ENCODE results near the gene RUNX3. TPM values are rescaled to one million over a fixed set of nuclear protein-coding genes. Genes with fewer than 3 reads are reported as not detected.

RUNX3 gene
- total and polyA plus RNA-seq, 4 experiments from 2014 or later = 12.5 to 112 (median 78.0) TPM

DNA sequence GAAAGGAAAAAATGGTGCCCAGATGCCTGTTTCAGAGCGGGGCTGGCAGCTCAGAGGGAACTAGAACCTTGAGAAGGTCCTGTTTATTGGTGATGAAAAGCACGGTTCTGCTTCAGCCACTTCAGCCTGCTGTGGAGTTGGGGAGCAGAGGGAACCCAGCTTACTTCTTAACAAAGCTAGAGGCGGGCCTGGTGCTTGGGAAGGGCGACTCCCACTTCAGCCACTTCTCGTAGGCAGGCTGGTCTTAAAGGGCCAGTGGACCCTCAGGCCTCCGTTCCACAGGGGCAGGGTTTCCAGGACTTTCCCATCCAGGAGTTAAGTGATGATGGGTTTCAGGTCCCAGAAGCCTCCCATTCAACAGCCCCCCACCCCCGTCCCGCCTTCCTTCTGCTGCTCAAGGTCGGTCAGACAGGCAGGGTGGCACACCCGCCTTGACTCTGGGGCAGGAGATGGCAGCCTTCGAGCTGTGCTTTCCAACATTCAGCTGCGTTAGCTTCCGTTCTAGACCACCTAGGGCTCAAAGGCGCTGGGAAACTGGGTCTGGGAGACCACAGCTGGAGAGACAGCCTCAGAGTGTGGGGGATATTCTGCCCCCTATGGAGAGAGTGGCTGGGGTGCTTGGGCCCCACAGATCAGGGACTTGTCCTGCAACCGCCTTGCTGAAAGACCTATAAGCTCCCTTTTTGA, 3.4 kb downstream of the RUNX3 start:
- peak in 2 of 5 donors; percentile 38 to 52 for DNase-seq
- POLR2A ChIA-PET (ENCODE audit: partially characterized antibody) = interaction anchor here (0.7 to 14.0 kb wide), 13 partner anchors 11 to 173 kb away, joined by 3 to 335 read pairs (median 32); no protein-coding TSS in a partner anchor
- Histone ChIP-seq H3K4me3 (ENCODE audit: low read length in 2 of 2) (peak overlapping the region; percentile 74 to 81), H3K27me3 (ENCODE audit: insufficient read depth, low read length) (no peaks in the 10 kb centered on the region), H3K4me1 (ENCODE audit: insufficient read depth, low read length) (peaks cover 80% of the 10 kb centered on the region), H3K9me3 (ENCODE audit: control insufficient read depth in 1 of 2, low read length in 2 of 2) (no peaks in the 10 kb centered on the region), H3K36me3 (ENCODE audit: insufficient read depth, low read length) (peaks cover 22% of the 10 kb centered on the region), H3K27ac (ENCODE audit: low read depth, low read length) (peak overlapping the region; percentile 98)
- CTCF ChIA-PET (ENCODE audit: partially characterized antibody) = interaction anchor here (1.2 to 15.6 kb wide), 8 partner anchors 13 to 174 kb away, joined by 3 to 296 read pairs (median 16); no protein-coding TSS in a partner anchor
- peaks cover 35 to 88% (median 60%) of the 10 kb centered on the region in 4 donors for H3K4me1 Mint-ChIP-seq
- no peaks in the 10 kb centered on the region for H3K27me3 Mint-ChIP-seq
- H3K9me3 Mint-ChIP-seq = no peaks in the 10 kb centered on the region
- peak overlapping the region; percentile 87 to 98 (median 97) for H3K4me3 Mint-ChIP-seq
- intact Hi-C loops (cut with micrococcal nuclease) = loop anchor here (10.0 kb wide), 1 partner anchor 422 kb away; the partner anchor contains the start of gene RCAN3
- H3K27ac Mint-ChIP-seq = peak overlapping the region; percentile 99 to 100 (median 100)
- H3K36me3 Mint-ChIP-seq = peaks cover 41 to 65% of the 10 kb centered on the region in 2 donors

DNA sequence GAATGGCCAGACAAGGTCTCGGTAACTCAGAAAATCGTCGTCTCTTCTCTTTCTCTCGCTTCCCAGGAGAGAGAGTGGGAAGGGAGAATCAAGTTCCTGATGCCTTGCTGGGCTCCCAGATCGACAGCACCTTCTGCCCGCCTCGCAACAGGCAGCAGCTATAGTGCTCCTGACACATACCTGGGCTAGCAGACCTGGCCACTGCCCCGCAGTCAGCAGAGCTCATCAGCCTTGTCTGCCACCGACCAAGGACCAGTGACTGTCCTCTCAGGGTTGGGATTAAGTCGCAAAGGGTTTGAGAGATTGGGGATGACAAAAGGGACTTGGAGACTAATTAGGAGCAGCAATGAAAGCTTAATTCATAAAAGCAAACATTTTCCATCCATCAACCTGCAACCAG, 4.1 kb downstream of the RUNX3 start:
- H3K4me1 ChIP-seq (ENCODE audit: insufficient read depth, low read length) = peaks cover 80% of the 10 kb centered on the region
- peaks cover 27% of the 10 kb centered on the region for H3K36me3 ChIP-seq (ENCODE audit: insufficient read depth, low read length)
- H3K4me3 Mint-ChIP-seq = peak overlapping the region; percentile 87 to 98 (median 97)
- peak overlapping the region; percentile 98 for H3K27ac ChIP-seq (ENCODE audit: low read depth, low read length)
- H3K9me3 Mint-ChIP-seq = no peaks in the 10 kb centered on the region
- H3K4me1 Mint-ChIP-seq = peaks cover 35 to 88% (median 61%) of the 10 kb centered on the region in 4 donors
- intact Hi-C loops (cut with micrococcal nuclease) = loop anchor here (1.0 to 10.0 kb wide), 2 partner anchors 15 to 421 kb away; partner anchors contain the start of gene RCAN3
- peaks cover 45 to 70% of the 10 kb centered on the region in 2 donors for H3K36me3 Mint-ChIP-seq
- H3K4me3 ChIP-seq (ENCODE audit: low read length in 2 of 2) = peak overlapping the region; percentile 74 to 81
- ChIA-PET CTCF (ENCODE audit: partially characterized antibody) (interaction anchor here (1.2 to 15.6 kb wide), 9 partner anchors 13 to 175 kb away, joined by 3 to 296 read pairs (median 15); no protein-coding TSS in a partner anchor), POLR2A (ENCODE audit: partially characterized antibody) (interaction anchor here (0.7 to 14.0 kb wide), 13 partner anchors 11 to 322 kb away, joined by 3 to 335 read pairs (median 32); partner anchors contain the start of gene RSRP1)
- H3K9me3 ChIP-seq (ENCODE audit: control insufficient read depth in 1 of 2, low read length in 2 of 2) = no peaks in the 10 kb centered on the region
- peak overlapping the region; percentile 99 to 100 (median 100) for H3K27ac Mint-ChIP-seq
- peak in 1 of 5 donors; percentile 54 for DNase-seq
- no peaks in the 10 kb centered on the region for H3K27me3 ChIP-seq (ENCODE audit: insufficient read depth, low read length)
- no peaks in the 10 kb centered on the region for H3K27me3 Mint-ChIP-seq

DNA sequence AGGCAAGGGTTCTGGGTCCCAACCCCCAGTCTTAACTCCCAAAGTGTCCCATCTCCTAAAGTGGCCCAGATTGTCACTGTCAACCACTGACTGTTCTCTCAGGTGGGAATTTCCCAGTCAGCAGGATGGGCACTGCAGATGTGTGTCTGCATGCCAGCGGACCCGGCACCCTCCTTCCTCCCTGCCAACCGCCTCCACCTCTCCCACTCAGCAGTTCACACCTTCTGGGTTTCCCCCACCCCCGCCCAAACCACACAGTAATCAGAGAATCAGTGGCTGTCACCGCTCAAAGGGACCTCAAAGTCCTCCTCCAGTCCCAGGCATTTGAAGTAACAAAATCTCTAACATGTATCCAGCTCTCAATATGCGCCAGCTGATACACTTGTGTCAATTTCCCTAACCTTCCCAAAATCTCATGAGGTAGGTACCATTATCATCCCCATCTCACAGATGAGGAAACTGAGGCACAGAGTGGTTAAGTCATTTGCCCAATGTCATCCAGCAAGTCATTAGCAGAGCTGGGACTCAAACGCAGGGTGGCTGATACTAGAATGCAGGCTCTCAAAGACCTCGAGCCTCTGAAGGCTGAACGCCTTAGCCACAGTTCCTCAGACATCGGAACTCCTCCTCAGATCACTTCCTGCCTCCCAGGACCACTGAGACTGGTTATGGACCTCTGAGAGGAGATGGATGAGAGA, 4.8 kb downstream of the RUNX3 start:
- POLR2A ChIA-PET (ENCODE audit: partially characterized antibody) = interaction anchor here (0.6 to 14.0 kb wide), 13 partner anchors 10 to 322 kb away, joined by 3 to 335 read pairs (median 4); partner anchors contain the start of gene RSRP1
- Mint-ChIP-seq H3K4me3 (peak overlapping the region; percentile 87 to 98 (median 97)), H3K27ac (peak overlapping the region; percentile 99 to 100 (median 100)), H3K27me3 (no peaks in the 10 kb centered on the region), H3K36me3 (peaks cover 51 to 77% of the 10 kb centered on the region in 2 donors), H3K4me1 (peaks cover 40 to 89% (median 66%) of the 10 kb centered on the region in 4 donors), H3K9me3 (no peaks in the 10 kb centered on the region)
- H3K27ac ChIP-seq (ENCODE audit: low read depth, low read length) = peak overlapping the region; percentile 98
- peaks cover 34% of the 10 kb centered on the region for H3K36me3 ChIP-seq (ENCODE audit: insufficient read depth, low read length)
- H3K4me1 ChIP-seq (ENCODE audit: insufficient read depth, low read length) = peaks cover 81% of the 10 kb centered on the region
- intact Hi-C loops (cut with micrococcal nuclease) = loop anchor here (1.0 to 10.0 kb wide), 2 partner anchors 14 to 420 kb away; partner anchors contain the start of gene RCAN3
- H3K4me3 ChIP-seq (ENCODE audit: low read length in 2 of 2) = peak overlapping the region; percentile 74 to 81
- no peaks in the 10 kb centered on the region for H3K27me3 ChIP-seq (ENCODE audit: insufficient read depth, low read length)
- CTCF ChIA-PET (ENCODE audit: partially characterized antibody) = interaction anchor here (1.8 to 15.6 kb wide), 7 partner anchors 7 to 176 kb away, joined by 5 to 296 read pairs (median 15); no protein-coding TSS in a partner anchor
- DNase-seq = peak; percentile 84 to 98 (median 88)
- no peaks in the 10 kb centered on the region for H3K9me3 ChIP-seq (ENCODE audit: control insufficient read depth in 1 of 2, low read length in 2 of 2)

DNA sequence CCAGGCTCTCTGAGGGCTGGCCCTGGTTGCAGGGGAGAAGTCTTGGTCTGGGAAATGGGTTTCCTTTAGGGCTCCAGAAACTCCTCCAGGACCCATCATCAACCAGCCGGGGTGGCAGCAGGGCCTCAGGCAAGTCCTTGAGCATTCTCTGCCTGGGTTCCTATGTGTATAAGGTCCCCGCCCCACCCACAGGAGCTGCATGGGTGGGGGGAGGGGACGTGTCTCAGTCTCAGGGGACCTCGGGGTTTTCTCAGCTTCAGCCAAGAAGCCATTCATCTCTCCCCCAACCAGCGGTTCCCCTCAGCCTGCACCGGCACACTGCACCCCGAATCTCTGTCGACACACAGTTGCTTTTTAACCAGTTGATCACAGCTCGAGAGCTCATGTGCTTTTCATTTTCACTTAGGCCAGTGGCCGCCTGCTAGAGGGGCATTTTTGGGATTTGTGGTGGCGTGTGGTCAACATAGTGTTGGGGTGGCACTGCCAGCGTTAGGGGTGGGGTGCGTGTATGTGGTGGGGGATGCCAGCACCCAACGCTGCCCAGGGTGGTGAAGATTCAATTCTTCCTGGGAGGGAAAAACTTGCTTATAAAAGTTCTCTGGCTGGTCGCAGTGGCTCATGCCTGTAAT, 6.5 kb downstream of the RUNX3 start:
- Mint-ChIP-seq H3K27ac (peak overlapping the region; percentile 99 to 100 (median 100)), H3K36me3 (peaks cover 61 to 86% of the 10 kb centered on the region in 2 donors), H3K4me1 (peaks cover 48 to 95% (median 77%) of the 10 kb centered on the region in 4 donors), H3K4me3 (peak overlapping the region; percentile 59 to 88 (median 74)), H3K27me3 (no peaks in the 10 kb centered on the region), H3K9me3 (no peaks in the 10 kb centered on the region)
- ChIA-PET CTCF (ENCODE audit: partially characterized antibody) (interaction anchor here (2.3 to 15.6 kb wide), 4 partner anchors 9 to 114 kb away, joined by 8 to 296 read pairs (median 86); no protein-coding TSS in a partner anchor), POLR2A (ENCODE audit: partially characterized antibody) (interaction anchor here (0.6 to 14.0 kb wide), 7 partner anchors 8 to 302 kb away, joined by 3 to 335 read pairs (median 6); no protein-coding TSS in a partner anchor)
- H3K27ac ChIP-seq (ENCODE audit: low read depth, low read length) = peak overlapping the region; percentile 98
- H3K36me3 ChIP-seq (ENCODE audit: insufficient read depth, low read length) = peaks cover 50% of the 10 kb centered on the region
- peak in 1 of 5 donors; percentile 70 for DNase-seq
- H3K4me3 ChIP-seq (ENCODE audit: low read length in 2 of 2) = peak overlapping the region in 1 of 2 donors; percentile 11
- H3K9me3 ChIP-seq (ENCODE audit: control insufficient read depth in 1 of 2, low read length in 2 of 2) = no peaks in the 10 kb centered on the region
- H3K4me1 ChIP-seq (ENCODE audit: insufficient read depth, low read length) = peaks cover 97% of the 10 kb centered on the region
- H3K27me3 ChIP-seq (ENCODE audit: insufficient read depth, low read length) = no peaks in the 10 kb centered on the region
- intact Hi-C loops (cut with micrococcal nuclease) = loop anchor here (10.0 kb wide), 1 partner anchor 419 kb away; the partner anchor contains the start of gene RCAN3

DNA sequence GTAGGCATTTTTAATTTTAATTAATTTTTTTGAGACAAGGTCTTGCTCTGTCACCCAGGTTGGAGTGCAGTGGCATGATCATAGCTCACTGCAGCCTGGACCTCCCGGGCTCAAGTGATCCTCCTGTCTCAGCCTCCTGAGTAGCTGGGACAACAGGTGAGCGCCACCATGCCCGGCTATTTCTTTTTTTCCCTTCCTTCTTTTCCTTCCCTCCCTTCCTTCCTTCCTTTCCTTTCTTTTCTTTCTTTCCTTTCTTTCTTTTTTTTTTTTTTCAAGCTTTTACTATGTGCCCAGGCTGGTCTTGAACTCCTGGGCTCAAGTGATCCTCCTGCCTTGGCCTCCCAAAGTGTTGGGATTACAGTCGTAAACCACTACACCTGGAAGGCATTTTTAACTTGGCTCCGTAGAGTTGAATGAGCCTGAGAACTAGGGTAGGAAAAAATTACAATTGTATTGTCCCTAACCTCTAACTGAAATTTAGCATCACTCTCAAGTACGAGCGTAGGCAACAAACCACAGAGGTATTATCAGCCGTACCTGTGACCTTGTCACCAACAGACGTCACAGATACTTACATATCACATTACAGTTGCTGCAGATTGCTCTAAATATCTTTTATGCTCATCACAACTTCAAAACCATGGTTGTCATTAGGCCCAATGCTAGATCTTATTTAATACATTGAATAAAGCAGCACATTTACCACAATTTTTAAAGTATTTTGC, 8.0 kb downstream of the RUNX3 start:
- Mint-ChIP-seq H3K27ac (peak overlapping the region; percentile 99 to 100 (median 100)), H3K27me3 (no peaks in the 10 kb centered on the region), H3K36me3 (peaks cover 57 to 86% of the 10 kb centered on the region in 2 donors), H3K9me3 (no peaks in the 10 kb centered on the region), H3K4me3 (peak overlapping the region; percentile 4 to 88 (median 84)), H3K4me1 (peaks cover 50 to 99% (median 79%) of the 10 kb centered on the region in 4 donors)
- Histone ChIP-seq H3K36me3 (ENCODE audit: insufficient read depth, low read length) (peaks cover 62% of the 10 kb centered on the region), H3K4me3 (ENCODE audit: low read length in 2 of 2) (no peak overlapping the region), H3K4me1 (ENCODE audit: insufficient read depth, low read length) (peaks cover 100% of the 10 kb centered on the region), H3K9me3 (ENCODE audit: control insufficient read depth in 1 of 2, low read length in 2 of 2) (no peaks in the 10 kb centered on the region), H3K27me3 (ENCODE audit: insufficient read depth, low read length) (no peaks in the 10 kb centered on the region), H3K27ac (ENCODE audit: low read depth, low read length) (peak overlapping the region; percentile 98)
- intact Hi-C loops (cut with micrococcal nuclease) = loop anchor here (10.0 kb wide), 1 partner anchor 417 kb away; the partner anchor contains the start of gene RCAN3
- CTCF ChIA-PET (ENCODE audit: partially characterized antibody) = interaction anchor here (0.7 to 15.6 kb wide), 4 partner anchors 9 to 115 kb away, joined by 4 to 296 read pairs (median 86); no protein-coding TSS in a partner anchor
- POLR2A ChIA-PET (ENCODE audit: partially characterized antibody) = interaction anchor here (0.6 to 14.7 kb wide), 5 partner anchors 5 to 115 kb away, joined by 4 to 335 read pairs (median 206); partner anchors contain the start of gene RUNX3
- peak; percentile 67 to 91 (median 74) for DNase-seq

Measured in CD4-positive, alpha-beta memory T cell (primary cell).